ENCODE measurements around the gene ECM1. TPM values are rescaled to one million over a fixed set of nuclear protein-coding genes. Genes with fewer than 3 reads are reported as not detected.
A peak's percentile ranks its signal among the peaks of the same experiment; 100 is the strongest.

The ECM1 gene
- total and polyA plus RNA-seq, 2 experiments from 2014 or later = 0.74 to 1.1 TPM

- Histone ChIP-seq H3K27me3 (ENCODE audit: insufficient read depth) (no peaks in the 10 kb centered on the region), H3F3A (replicated peaks; ENCODE audit: low read depth) (no peaks in the 10 kb centered on the region; the same call in 1 of the 2 replicates), H3K4me1 (ENCODE audit: insufficient read depth) (peaks cover 24% of the 10 kb centered on the region; the same call in 1 of the 2 replicates), H3K27ac (ENCODE audit: low read depth) (0 out of 2 replicates have a peak overlapping the region, but pooled peaks have one; percentile 72), H3K36me3 (ENCODE audit: insufficient read depth) (no peaks in the 10 kb centered on the region), H3K79me2 (replicated peaks; ENCODE audit: insufficient read depth) (no peaks in the 10 kb centered on the region), H3K4me2 (no peak overlapping the region), H3K9me2 (ENCODE audit: insufficient read depth) (no peaks in the 10 kb centered on the region), H4K20me1 (replicated peaks; ENCODE audit: insufficient read depth) (no peaks in the 10 kb centered on the region), H2AFZ (no peak overlapping the region), H3K4me3 (no peak overlapping the region)
- Mint-ChIP-seq H3K27ac (no peak overlapping the region), H3K9me3 (no peaks in the 10 kb centered on the region), H3K36me3 (ENCODE audit: low read depth) (no peaks in the 10 kb centered on the region), H3K4me1 (peaks cover 36% of the 10 kb centered on the region), H3K4me3 (no peak overlapping the region), H3K27me3 (ENCODE audit: insufficient read depth, low read depth, poor library complexity) (peaks cover 10% of the 10 kb centered on the region)
- DNase-seq (ENCODE audit: low spot score) (no peak), ATAC-seq (no peak; the same call in 2 of the 3 replicates)
- TF ChIP-seq STAT1 (IDR thresholded peaks at IDR 0.05; ENCODE audit: unreplicated experiment) (no peak), ZNF114 (CRISPR knock-in tag; IDR thresholded peaks at IDR 0.05) (no peak), ETS1 (IDR thresholded peaks at IDR 0.05) (no peak), REST (IDR thresholded peaks at IDR 0.05; ENCODE audit: unreplicated experiment) (no peak), ZNF462 (CRISPR knock-in tag; IDR thresholded peaks at IDR 0.05) (no peak), NANOG (IDR thresholded peaks at IDR 0.05; ENCODE audit: borderline replicate concordance) (no peak), CTCF (conservative IDR thresholded peaks at IDR 0.05; ENCODE audit: low read depth in 2 of 2) (no peak), EZH2phosphoT487 (IDR thresholded peaks at IDR 0.05; ENCODE audit: unreplicated experiment) (no peak), EZH2 (IDR thresholded peaks at IDR 0.05; ENCODE audit: low read depth, unreplicated experiment) (no peak), CREB1 (CRISPR knock-in tag; IDR thresholded peaks at IDR 0.05; ENCODE audit: low read depth) (no peak), JUNB (IDR thresholded peaks at IDR 0.05; ENCODE audit: unreplicated experiment) (no peak), POLR2AphosphoS5 (IDR thresholded peaks at IDR 0.05; ENCODE audit: low read depth) (no peak), ZNF331 (CRISPR knock-in tag; IDR thresholded peaks at IDR 0.05; ENCODE audit: low read depth) (no peak)
Measured at GRCh38 chr1:150555971-150556865, 48.3 kb downstream of the ECM1 start.
